GM19240 (cell line): ENCODE data around the gene KCNJ15.

ENCODE experiments used
- DNase-seq: peaks from one replicate; pipeline ENCODE4 v3.0.0; 2011; ENCODE audit warnings: low spot score; ENCODE audit not compliant: insufficient read length

Gene KCNJ15

GRCh38 chr21:38267991-38268863 is 11.4 kb downstream of the KCNJ15 start:
- no peak for DNase-seq

GRCh38 chr21:38268864-38269575 is 12.2 kb downstream of the KCNJ15 start:
- no peak for DNase-seq

GRCh38 chr21:38269576-38269936 is 12.8 kb downstream of the KCNJ15 start:
- no peak for DNase-seq

- DNase-seq: no peak
Observed at GRCh38 chr21:38272215-38272614, 15.4 kb downstream of the KCNJ15 start.

GRCh38 chr21:38273745-38274542 is 17.2 kb downstream of the KCNJ15 start:
- DNase-seq: no peak

- no peak for DNase-seq
Observed at GRCh38 chr21:38277501-38278131, 20.8 kb downstream of the KCNJ15 start.

- no peak for DNase-seq
Observed at GRCh38 chr21:38280454-38280853, 23.7 kb downstream of the KCNJ15 start.

GRCh38 chr21:38280867-38281266 is 24.1 kb downstream of the KCNJ15 start:
- DNase-seq: no peak

GRCh38 chr21:38282921-38283320 is 26.1 kb downstream of the KCNJ15 start:
- no peak for DNase-seq

GRCh38 chr21:38284216-38284615 is 27.4 kb downstream of the KCNJ15 start:
- DNase-seq: no peak

GRCh38 chr21:38286739-38287471 is 30.1 kb downstream of the KCNJ15 start:
- no peak for DNase-seq

GRCh38 chr21:38287476-38287875 is 30.7 kb downstream of the KCNJ15 start:
- DNase-seq: no peak

- no peak for DNase-seq
Observed at GRCh38 chr21:38289705-38290485, 33.1 kb downstream of the KCNJ15 start.

GRCh38 chr21:38290809-38291208 is 34.0 kb downstream of the KCNJ15 start:
- DNase-seq: no peak

- DNase-seq: no peak
Observed at GRCh38 chr21:38291874-38292273, 35.1 kb downstream of the KCNJ15 start.

- DNase-seq: no peak
Observed at GRCh38 chr21:38293113-38293512, 36.3 kb downstream of the KCNJ15 start.

- DNase-seq: no peak
Observed at GRCh38 chr21:38293765-38294164, 37.0 kb downstream of the KCNJ15 start.

- no peak for DNase-seq
Observed at GRCh38 chr21:38294609-38295008, 37.8 kb downstream of the KCNJ15 start.

- DNase-seq: no peak
Observed at GRCh38 chr21:38295997-38296764, 39.4 kb downstream of the KCNJ15 start.
